Middle frontal gyrus (tissue), 1 donor: ENCODE data around the gene ZNF593OS.

Source experiments
- DNase-seq: peaks from one replicate; pipeline ENCODE4 v3.0.0-alpha.2; 2015; ENCODE audit warnings: low spot score; ENCODE audit errors: extremely low spot score

Gene ZNF593OS

GRCh38 chr1:26184883-26185282 lies 13.3 kb upstream of the ZNF593OS start:
- DNase-seq = no peak

- DNase-seq = no peak
These were observed 12.5 kb upstream of the ZNF593OS start for GRCh38 chr1:26184086-26184485.

- DNase-seq = no peak
These were observed 10.7 kb upstream of the ZNF593OS start for GRCh38 chr1:26182383-26182696.

- no peak for DNase-seq
These were observed 10.2 kb upstream of the ZNF593OS start for GRCh38 chr1:26181586-26182382.

GRCh38 chr1:26180010-26180506 lies 8.4 kb upstream of the ZNF593OS start:
- DNase-seq = no peak

GRCh38 chr1:26177182-26177684 lies 5.6 kb upstream of the ZNF593OS start, which contains the start of gene CNKSR1:
Gene CNKSR1, plus strand, starts transcription at chr1:26177491. Its CDS starts 57 bp downstream, at chr1:26177548.
- DNase-seq = no peak

GRCh38 chr1:26175346-26175745 lies 3.7 kb upstream of the ZNF593OS start:
- no peak for DNase-seq

GRCh38 chr1:26170472-26170821 lies 1.2 kb downstream of the ZNF593OS start:
- no peak for DNase-seq

- DNase-seq = peak; percentile 88
These were observed 1.8 kb downstream of the ZNF593OS start, which contains the start of gene ZNF593 for GRCh38 chr1:26169669-26170471. Gene ZNF593, plus strand, starts transcription at chr1:26169908. Its CDS starts 76 bp downstream, at chr1:26169984.

GRCh38 chr1:26169198-26169554 lies 2.5 kb downstream of the ZNF593OS start:
- DNase-seq = no peak

GRCh38 chr1:26168410-26169197 lies 3.0 kb downstream of the ZNF593OS start, which contains the start of gene C1orf232:
Gene C1orf232, minus strand, starts transcription at chr1:26168963. Its CDS starts 464 bp downstream, at chr1:26168499.
- DNase-seq = no peak

- no peak for DNase-seq
These were observed 4.8 kb downstream of the ZNF593OS start for GRCh38 chr1:26166719-26167281.

GRCh38 chr1:26164861-26165842 lies 6.5 kb downstream of the ZNF593OS start:
- DNase-seq = no peak

- DNase-seq = no peak
These were observed 7.4 kb downstream of the ZNF593OS start for GRCh38 chr1:26164036-26164860.

GRCh38 chr1:26163684-26164035 lies 8.0 kb downstream of the ZNF593OS start:
- no peak for DNase-seq

GRCh38 chr1:26162220-26162709 lies 9.4 kb downstream of the ZNF593OS start:
- no peak for DNase-seq

- no peak for DNase-seq
These were observed 10.0 kb downstream of the ZNF593OS start for GRCh38 chr1:26161415-26162219.
